Endothelial cell of umbilical vein (primary cell): ENCODE data around the gene PSMD10. TPM values are rescaled to one million over a fixed set of nuclear protein-coding genes. Genes with fewer than 3 reads are reported as not detected.

Experiments used
- BruUV-seq: library from RNA; stranded (reverse); fragments of 400-500 nt; replicated peaks from 2 replicates; lab custom pipeline; 2021; lab: Mats Ljungman, UMichigan
- CTCF ChIA-PET: fragments of 300-600, 350-600 bp; sonication (Branson Sonifier 250); formaldehyde crosslinking; loops from one replicate; lab custom pipeline; 2021; ENCODE audit warnings: antibody characterized with exemption, inconsistent platforms; lab: Charles Lee
- POLR2A ChIA-PET: fragments of 300-600, 350-600 bp; sonication (Branson Sonifier 250); formaldehyde crosslinking; loops from one replicate; lab custom pipeline; 2021; ENCODE audit warnings: antibody characterized with exemption, inconsistent platforms; lab: Charles Lee
- DNase-seq: peaks from one replicate; pipeline ENCODE4 v3.0.0-alpha.2; 2011; ENCODE audit warnings: low read depth, low spot score
- FAIRE-seq: peaks from 2 replicates; lab custom pipeline; 2011; peaks lifted over from hg19 to GRCh38; lab: Jason Lieb, UNC
- H2AFZ ChIP-seq: 2 replicates; pipeline ENCODE4 v1.6.0; 2012; ENCODE audit warnings: low read depth, low read length, control low read depth, inconsistent platforms
- H3K27ac ChIP-seq: 2 replicates; pipeline ENCODE4 v1.5.1; 2011; ENCODE audit warnings: low read depth, mild to moderate bottlenecking, control low read depth, low read length, moderate library complexity; ENCODE audit not compliant: insufficient read depth
- H3K27me3 ChIP-seq, 2 experiments: 2 replicates each; pipeline versions ENCODE4 v1.6.0 to v1.6.1; 2011; ENCODE audit warnings: low read length in 2 of 2, mixed read lengths in 1 of 2; ENCODE audit not compliant: control insufficient read depth in 2 of 2, insufficient read depth in 2 of 2
- H3K36me3 ChIP-seq, 2 experiments: 2 replicates in 1 of 2; 3 replicates in 1 of 2; pipeline ENCODE4 v1.5.1; 2011; ENCODE audit warnings: low read length in 2 of 2, mild to moderate bottlenecking in 1 of 2, moderate library complexity in 1 of 2; ENCODE audit not compliant: control insufficient read depth in 2 of 2, insufficient read depth in 2 of 2; ENCODE audit errors: extremely low read depth in 1 of 2
- H3K4me1 ChIP-seq: 3 replicates; pipeline ENCODE4 v1.5.1; 2011; ENCODE audit warnings: mild to moderate bottlenecking, low read length; ENCODE audit not compliant: control insufficient read depth, insufficient read depth; ENCODE audit errors: extremely low read depth
- H3K4me2 ChIP-seq: 2 replicates; pipeline ENCODE4 v1.6.1; 2011; ENCODE audit warnings: low read length, control low read depth, mixed read lengths; ENCODE audit not compliant: insufficient read depth
- H3K4me3 ChIP-seq, 3 experiments: fragments of 200-600 bp in 1 of 3; sonication (generic), shearing (Covaris generic) in 1 of 3; replicated peaks in 1 of 3; 2 replicates each; pipeline ENCODE4 v1.5.1; 2011 to 2016; ENCODE audit warnings: control low read depth in 3 of 3, low read length in 3 of 3, mild to moderate bottlenecking in 2 of 3, inconsistent platforms in 1 of 3, low read depth in 1 of 3, moderate library complexity in 1 of 3; ENCODE audit not compliant: insufficient read depth in 1 of 3
- H3K79me2 ChIP-seq: 2 replicates; pipeline ENCODE4 v1.6.0; 2012; ENCODE audit warnings: low read length, inconsistent platforms; ENCODE audit not compliant: control insufficient read depth, insufficient read depth
- H3K9ac ChIP-seq: replicated peaks from 2 replicates; pipeline ENCODE3; 2011; ENCODE audit warnings: low read length, control low read depth; ENCODE audit not compliant: insufficient read depth; ENCODE audit errors: extremely low read depth
- H3K9me1 ChIP-seq: replicated peaks from 3 replicates; pipeline ENCODE4 v1.6.0; 2011; ENCODE audit warnings: mild to moderate bottlenecking, low read length; ENCODE audit not compliant: control insufficient read depth, insufficient read depth; ENCODE audit errors: extremely low read depth
- H3K9me3 ChIP-seq: replicated peaks from 2 replicates; pipeline ENCODE4 v1.5.1; 2012; ENCODE audit warnings: low read length, inconsistent platforms; ENCODE audit not compliant: control insufficient read depth, insufficient read depth
- H4K20me1 ChIP-seq: replicated peaks from 2 replicates; pipeline ENCODE3; 2011; ENCODE audit warnings: mild to moderate bottlenecking, low read length; ENCODE audit not compliant: control insufficient read depth, insufficient read depth; ENCODE audit errors: extremely low read depth
- CTCF ChIP-seq, 2 donors: IDR thresholded peaks; 1 replicate in 1 of 2; 2 replicates in 1 of 2; pipeline ENCODE4 v1.5.1; 2011; ENCODE audit warnings: low read length in 2 of 2, mild to moderate bottlenecking in 2 of 2, moderate library complexity in 2 of 2, control low read depth in 1 of 2, inconsistent platforms in 1 of 2, low read depth in 1 of 2; ENCODE audit not compliant: insufficient read depth in 1 of 2; ENCODE audit errors: extremely low read depth in 1 of 2
- EZH2 ChIP-seq: IDR thresholded peaks from 2 replicates; pipeline ENCODE4 v1.6.1; 2012; ENCODE audit warnings: borderline replicate concordance, low read depth, mild to moderate bottlenecking, moderate library complexity, low read length, inconsistent platforms; ENCODE audit not compliant: severe bottlenecking
- FOS ChIP-seq: IDR thresholded peaks from 2 replicates; pipeline ENCODE4 v1.6.1; 2011; ENCODE audit warnings: mild to moderate bottlenecking, low read length, moderate library complexity, borderline replicate concordance; ENCODE audit not compliant: insufficient read depth
- GATA2 ChIP-seq: IDR thresholded peaks from 2 replicates; pipeline ENCODE4 v1.7.0; 2011; ENCODE audit warnings: low read depth, mild to moderate bottlenecking, moderate library complexity, mixed read lengths, low read length; ENCODE audit not compliant: insufficient read length, insufficient read depth
- JUN ChIP-seq: IDR thresholded peaks from 2 replicates; pipeline ENCODE4 v1.6.1; 2011; ENCODE audit warnings: borderline replicate concordance, low read depth; ENCODE audit not compliant: insufficient read length, insufficient read depth
- MAX ChIP-seq: IDR thresholded peaks from 2 replicates; pipeline ENCODE4 v1.6.1; 2011; ENCODE audit not compliant: insufficient read depth, insufficient read length
- MYC ChIP-seq: IDR thresholded peaks from one replicate; pipeline ENCODE4 v1.6.1; 2011; ENCODE audit warnings: mild to moderate bottlenecking, low read depth, low read length
- POLR2A ChIP-seq: IDR thresholded peaks from 2 replicates; pipeline ENCODE4 v1.6.1; 2012; ENCODE audit warnings: low read depth, mild to moderate bottlenecking, control low read depth, low read length
- POLR2AphosphoS5 ChIP-seq: IDR thresholded peaks from 2 replicates; pipeline ENCODE4 v1.6.1; 2012; ENCODE audit warnings: low read depth, mild to moderate bottlenecking, control low read depth, low read length, moderate library complexity; ENCODE audit not compliant: insufficient read depth
- dilution Hi-C: fragments of 300-500 bp; cut with MboI; formaldehyde crosslinking; loops from one replicate; pipeline ENCODE4 v1.15.0; 2019; ENCODE audit warnings: low sequenced_read_pairs; ENCODE audit not compliant: extremely low pct_ligation_motif_present
- intact Hi-C: fragments of 100-400 bp; cut with micrococcal nuclease; formaldehyde crosslinking; loops from one replicate; pipeline ENCODE4 v1.10.0; 2022
- polyA plus RNA-seq, 4 experiments: library from polyadenylated mRNA; depleted of rRNA in 3 of 4; stranded (reverse) in 3 of 4; unstranded in 1 of 4; fragments of >200 nt; gene quantifications; 2 replicates each; pipeline versions ENCODE4 v1.2.1 to v1.2.3, GENCODE V29; 2011 to 2012; ENCODE audit warnings: missing spikeins in 1 of 4
- total RNA-seq: library from RNA; stranded (reverse); gene quantifications from 2 replicates; pipeline ENCODE4 v1.2.3, GENCODE V29; 2021

Gene PSMD10
- total and polyA plus RNA-seq, 2 donors (not counting 3 experiments of a cell fraction or from before 2014, with no cell fraction given) = 82.7 to 93.8 TPM

GRCh38 chrX:108090491-108091263 is 665 bp downstream of the PSMD10 start:
- H4K20me1 ChIP-seq = no peaks in the 10 kb centered on the region
- CTCF ChIA-PET = interaction anchor here (0.9 to 5.7 kb wide), 4 partner anchors 29 to 48 kb away, joined by 3 to 38 read pairs (median 6); no protein-coding TSS in a partner anchor
- FAIRE-seq (peak; percentile 59), DNase-seq (peak; percentile 39)
- no peaks in the 10 kb centered on the region for H3K36me3 ChIP-seq
- intact Hi-C loops (loop anchor here (1.0 kb wide), 3 partner anchors 41 to 68 kb away; no protein-coding TSS in a partner anchor), dilution Hi-C loops (no loop called here)
- POLR2A ChIA-PET = interaction anchor here (0.6 to 1.8 kb wide), 2 partner anchors 41 to 462 kb away, joined by 3 to 17 read pairs; partner anchors contain the start of gene PRPS1
- no peaks in the 10 kb centered on the region for H3K9me3 ChIP-seq
- peak overlapping the region; percentile 82 to 98 (median 82) for H3K4me3 ChIP-seq
- H3K4me2 ChIP-seq = peak overlapping the region; percentile 78
- BruUV-seq = TSS peak; percentile 68
- H3K9ac ChIP-seq = peak overlapping the region; percentile 100
- TF ChIP-seq MYC = no peak
- TF ChIP-seq POLR2A = peak; percentile 68
- TF ChIP-seq MAX = no peak
- TF ChIP-seq FOS = no peak
- no peaks in the 10 kb centered on the region for H3K9me1 ChIP-seq
- no peaks in the 10 kb centered on the region for H3K27me3 ChIP-seq
- H2AFZ ChIP-seq = no peak overlapping the region
- H3K27ac ChIP-seq = peak overlapping the region; percentile 98
- H3K79me2 ChIP-seq = peaks cover 63% of the 10 kb centered on the region
- H3K4me1 ChIP-seq = peaks cover 15% of the 10 kb centered on the region

GRCh38 chrX:108088511-108088910 is 2.8 kb downstream of the PSMD10 start:
- BruUV-seq = no TSS peak
- Histone ChIP-seq H3K79me2 (peaks cover 45% of the 10 kb centered on the region), H3K36me3 (no peaks in the 10 kb centered on the region), H3K27me3 (no peaks in the 10 kb centered on the region), H3K4me3 (no peak overlapping the region), H4K20me1 (no peaks in the 10 kb centered on the region), H3K9me3 (no peaks in the 10 kb centered on the region), H3K4me2 (no peak overlapping the region), H3K27ac (peak overlapping the region; percentile 34), H2AFZ (no peak overlapping the region), H3K9me1 (no peaks in the 10 kb centered on the region), H3K4me1 (peaks cover 15% of the 10 kb centered on the region), H3K9ac (peak overlapping the region; percentile 3)
- TF ChIP-seq POLR2AphosphoS5 = no peak
- TF ChIP-seq JUN = no peak
- no peak for TF ChIP-seq EZH2
- TF ChIP-seq CTCF (IDR thresholded peaks at IDR 0.05; ENCODE audit: extremely low read depth in 1 of 2, insufficient read depth in 1 of 2, low read depth in 1 of 2, low read length in 2 of 2) = no peak
- no peak for TF ChIP-seq POLR2A
- no peak for TF ChIP-seq MAX
- TF ChIP-seq GATA2 = no peak
- no peak for TF ChIP-seq MYC
- no peak for TF ChIP-seq FOS
- dilution Hi-C loops = no loop called here
- CTCF ChIA-PET = interaction anchor here (0.7 to 5.7 kb wide), 2 partner anchors 11 to 50 kb away, joined by 3 to 38 read pairs; no protein-coding TSS in a partner anchor
- POLR2A ChIA-PET = no interaction called here
- intact Hi-C loops = no loop called here
- DNase-seq (no peak), FAIRE-seq (no peak)
